H9 (cell line): Measurements from ENCODE around the gene SLC34A1. TPM values are rescaled to one million over a fixed set of nuclear protein-coding genes. Genes with fewer than 3 reads are reported as not detected.

Source experiments
- DNase-seq: peaks from one replicate; pipeline ENCODE4 v3.0.0-alpha.2; 2017
- H2AFZ ChIP-seq: one replicate; pipeline ENCODE4 v1.6.1; 2013; ENCODE audit warnings: mild to moderate bottlenecking, low read length, control low read depth, moderate library complexity
- H2AK5ac ChIP-seq: 2 replicates; pipeline ENCODE4 v1.6.1; 2013; ENCODE audit warnings: low read length, control low read depth, mixed read lengths; ENCODE audit not compliant: insufficient read length
- H2BK120ac ChIP-seq: one replicate; pipeline ENCODE4 v1.6.1; 2013; ENCODE audit warnings: low read depth, mild to moderate bottlenecking, low read length, control low read depth, inconsistent platforms; ENCODE audit not compliant: poor library complexity, severe bottlenecking
- H2BK12ac ChIP-seq: 2 replicates; pipeline ENCODE4 v1.6.1; 2013; ENCODE audit warnings: low read length, control low read depth, mixed read lengths, low read depth; ENCODE audit not compliant: insufficient read length
- H2BK15ac ChIP-seq: 2 replicates; pipeline ENCODE4 v1.6.1; 2013; ENCODE audit warnings: low read depth, low read length, control low read depth
- H2BK20ac ChIP-seq: one replicate; pipeline ENCODE4 v1.6.1; 2013; ENCODE audit warnings: low read depth, mild to moderate bottlenecking, low read length, control low read depth, inconsistent platforms; ENCODE audit not compliant: poor library complexity, severe bottlenecking
- H2BK5ac ChIP-seq: 2 replicates; pipeline ENCODE4 v1.6.1; 2013; ENCODE audit warnings: low read length, control low read depth, mixed read lengths; ENCODE audit not compliant: insufficient read length
- H3K14ac ChIP-seq: 2 replicates; pipeline ENCODE4 v1.6.1; 2013; ENCODE audit warnings: low read length, control low read depth; ENCODE audit not compliant: insufficient read depth
- H3K18ac ChIP-seq: 2 replicates; pipeline ENCODE4 v1.6.1; 2013; ENCODE audit warnings: low read depth, mild to moderate bottlenecking, mixed read lengths, low read length, control low read depth; ENCODE audit not compliant: insufficient read length
- H3K23ac ChIP-seq: 2 replicates; pipeline ENCODE4 v1.6.1; 2013; ENCODE audit warnings: low read length, control low read depth, mixed read lengths, low read depth; ENCODE audit not compliant: insufficient read length
- H3K23me2 ChIP-seq: 2 replicates; pipeline ENCODE4 v1.6.1; 2013; ENCODE audit warnings: low read depth, mild to moderate bottlenecking, mixed read lengths, low read length, control low read depth; ENCODE audit not compliant: insufficient read length, poor library complexity, severe bottlenecking
- H3K27ac ChIP-seq: 2 replicates; pipeline ENCODE4 v1.5.1; 2013; ENCODE audit warnings: low read length, control low read depth, mixed read lengths, low read depth; ENCODE audit not compliant: insufficient read length
- H3K27me3 ChIP-seq: 2 replicates; pipeline ENCODE4 v1.6.1; 2013; ENCODE audit warnings: low read length, control low read depth, inconsistent platforms; ENCODE audit not compliant: insufficient read depth
- H3K4ac ChIP-seq: 2 replicates; pipeline ENCODE4 v1.6.1; 2013; ENCODE audit warnings: low read depth, mild to moderate bottlenecking, control low read depth, inconsistent platforms, low read length, moderate library complexity
- H3K4me1 ChIP-seq: 2 replicates; pipeline ENCODE4 v1.6.1; 2013; ENCODE audit warnings: low read length, control low read depth, inconsistent platforms; ENCODE audit not compliant: insufficient read depth
- H3K4me2 ChIP-seq: 2 replicates; pipeline ENCODE4 v1.6.1; 2013; ENCODE audit warnings: low read length, control low read depth, mixed read lengths; ENCODE audit not compliant: insufficient read length, insufficient read depth
- H3K56ac ChIP-seq: 2 replicates; pipeline ENCODE4 v1.6.1; 2013; ENCODE audit warnings: low read depth, mild to moderate bottlenecking, mixed read lengths, low read length, control low read depth; ENCODE audit not compliant: insufficient read length
- H3K79me1 ChIP-seq: 2 replicates; pipeline ENCODE4 v1.6.1; 2013; ENCODE audit warnings: low read depth, mild to moderate bottlenecking, moderate library complexity, low read length, control low read depth, inconsistent platforms; ENCODE audit not compliant: insufficient read depth, poor library complexity, severe bottlenecking
- H3K79me2 ChIP-seq: 2 replicates; pipeline ENCODE4 v1.6.1; 2013; ENCODE audit warnings: low read length, control low read depth, inconsistent platforms; ENCODE audit not compliant: insufficient read depth
- H3K9ac ChIP-seq: 2 replicates; pipeline ENCODE4 v1.6.1; 2013; ENCODE audit warnings: low read length, control low read depth, mixed read lengths; ENCODE audit not compliant: insufficient read length; ENCODE audit errors: extremely low read depth
- H3K9me3 ChIP-seq: one replicate; pipeline ENCODE4 v1.6.1; 2013; ENCODE audit warnings: low read depth, low read length, inconsistent platforms; ENCODE audit not compliant: control insufficient read depth
- H3T11ph ChIP-seq: one replicate; pipeline ENCODE4 v1.6.1; 2013; ENCODE audit warnings: mild to moderate bottlenecking, low read length, control low read depth, inconsistent platforms
- H4K20me1 ChIP-seq: one replicate; pipeline ENCODE4 v1.6.1; 2013; ENCODE audit not compliant: control insufficient read depth, insufficient read length, insufficient read depth
- H4K5ac ChIP-seq: 2 replicates; pipeline ENCODE4 v1.6.1; 2013; ENCODE audit warnings: low read depth, mild to moderate bottlenecking, mixed read lengths, low read length, control low read depth; ENCODE audit not compliant: insufficient read length
- H4K8ac ChIP-seq: replicated peaks from 2 replicates; pipeline ENCODE4 v1.6.1; 2013; ENCODE audit warnings: low read length, control low read depth, mixed read lengths, low read depth; ENCODE audit not compliant: insufficient read length
- H4K91ac ChIP-seq: 2 replicates; pipeline ENCODE4 v1.6.1; 2013; ENCODE audit warnings: low read depth, mild to moderate bottlenecking, moderate library complexity, mixed read lengths, low read length, control low read depth; ENCODE audit not compliant: insufficient read length
- H3K27ac Mint-ChIP-seq, 3 experiments: 2 replicates in 2 of 3; 3 replicates in 1 of 3; pipeline ENCODE4 v1.8.0; 2020 to 2021; ENCODE audit warnings: mixed read lengths in 3 of 3, mild to moderate bottlenecking in 1 of 3, moderate library complexity in 1 of 3
- H3K27me3 Mint-ChIP-seq: 2 replicates; pipeline ENCODE4 v1.8.0; 2021; ENCODE audit warnings: low read depth, mild to moderate bottlenecking, moderate library complexity, mixed read lengths
- H3K36me3 Mint-ChIP-seq, 3 experiments: 2 replicates in 2 of 3; 3 replicates in 1 of 3; pipeline ENCODE4 v1.8.0; 2020 to 2021; ENCODE audit warnings: low read depth in 3 of 3, mixed read lengths in 3 of 3; ENCODE audit not compliant: insufficient read depth in 1 of 3
- H3K4me1 Mint-ChIP-seq, 2 experiments: 2 replicates each; pipeline ENCODE4 v1.8.0; 2020; ENCODE audit warnings: mixed read lengths in 2 of 2
- H3K4me3 Mint-ChIP-seq, 2 experiments: 2 replicates in 1 of 2; 3 replicates in 1 of 2; pipeline ENCODE4 v1.8.0; 2020 to 2021; ENCODE audit warnings: mild to moderate bottlenecking in 2 of 2, mixed read lengths in 2 of 2, moderate library complexity in 1 of 2
- H3K9me3 Mint-ChIP-seq, 2 experiments: 2 replicates in 1 of 2; 3 replicates in 1 of 2; pipeline ENCODE4 v1.8.0; 2020; ENCODE audit warnings: mild to moderate bottlenecking in 2 of 2, mixed read lengths in 2 of 2, moderate library complexity in 1 of 2
- WGBS: extraction: QIAGEN DNeasy Blood & Tissue Kit; methylation state at CpG from one replicate; pipeline ENCODE4 v1.1.7; 2013; ENCODE audit warnings: missing lambda C conversion rate, low lambda C conversion rate, mixed read lengths; ENCODE audit not compliant: insufficient read length; ENCODE audit errors: extremely low coverage; 5-methylcytosine and 5-hydroxymethylcytosine counted together
- total RNA-seq: library from RNA; stranded (reverse); gene quantifications from 2 replicates; pipeline ENCODE4 v1.2.1, GENCODE V29; 2021
- TF ChIP-seq, protein P1 (sequence below): fragments of 200-600 bp; sonication (generic); conservative IDR thresholded peaks from 3 replicates; pipeline ENCODE4 v1.8.0; 2021; ENCODE audit warnings: antibody characterized with exemption, mild to moderate bottlenecking

The SLC34A1 gene
- total RNA-seq, 1 experiment from 2014 or later, result not detected

DNA sequence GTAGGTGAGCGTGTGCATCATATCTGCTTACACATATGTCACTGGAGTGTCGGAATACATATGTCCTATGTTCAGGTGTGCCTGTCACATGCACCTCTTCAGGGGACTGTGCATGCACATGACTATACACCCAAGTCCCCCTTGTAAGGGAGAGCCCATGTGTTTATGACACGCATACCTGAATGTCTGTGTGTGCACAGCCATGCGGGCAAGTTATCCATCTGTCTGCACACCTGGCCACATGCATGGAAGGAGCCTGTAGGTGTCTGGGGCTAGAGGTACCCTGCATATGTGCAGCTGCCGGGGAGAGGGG is 27.1 kb upstream of the SLC34A1 start:
- H2BK15ac ChIP-seq, result no peak overlapping the region
- H3K9me3 ChIP-seq, result no peaks in the 10 kb centered on the region
- Mint-ChIP-seq H3K4me1 (peaks cover 6 to 12% of the 10 kb centered on the region in 2 experiments), H3K27me3 (peaks cover 53% of the 10 kb centered on the region), H3K27ac (peak overlapping the region in 1 of 3 experiments; percentile 10; a peak in 1 of 7 replicates), H3K4me3 (no peak overlapping the region), H3K36me3 (no peaks in the 10 kb centered on the region), H3K9me3 (peaks cover 3 to 4% of the 10 kb centered on the region in 2 experiments; a peak in 4 of 5 replicates)
- H4K20me1 ChIP-seq, result no peaks in the 10 kb centered on the region
- H3K27ac ChIP-seq, result no peak overlapping the region
- DNase-seq, result no peak
- H3K9ac ChIP-seq, result no peak overlapping the region
- no peak overlapping the region for H3T11ph ChIP-seq
- no CpG with 5 or more reads among the region's 5 CpGs for WGBS
- H2AK5ac ChIP-seq, result no peak overlapping the region
- H3K23ac ChIP-seq, result no peak overlapping the region
- TF ChIP-seq, protein P1, sequence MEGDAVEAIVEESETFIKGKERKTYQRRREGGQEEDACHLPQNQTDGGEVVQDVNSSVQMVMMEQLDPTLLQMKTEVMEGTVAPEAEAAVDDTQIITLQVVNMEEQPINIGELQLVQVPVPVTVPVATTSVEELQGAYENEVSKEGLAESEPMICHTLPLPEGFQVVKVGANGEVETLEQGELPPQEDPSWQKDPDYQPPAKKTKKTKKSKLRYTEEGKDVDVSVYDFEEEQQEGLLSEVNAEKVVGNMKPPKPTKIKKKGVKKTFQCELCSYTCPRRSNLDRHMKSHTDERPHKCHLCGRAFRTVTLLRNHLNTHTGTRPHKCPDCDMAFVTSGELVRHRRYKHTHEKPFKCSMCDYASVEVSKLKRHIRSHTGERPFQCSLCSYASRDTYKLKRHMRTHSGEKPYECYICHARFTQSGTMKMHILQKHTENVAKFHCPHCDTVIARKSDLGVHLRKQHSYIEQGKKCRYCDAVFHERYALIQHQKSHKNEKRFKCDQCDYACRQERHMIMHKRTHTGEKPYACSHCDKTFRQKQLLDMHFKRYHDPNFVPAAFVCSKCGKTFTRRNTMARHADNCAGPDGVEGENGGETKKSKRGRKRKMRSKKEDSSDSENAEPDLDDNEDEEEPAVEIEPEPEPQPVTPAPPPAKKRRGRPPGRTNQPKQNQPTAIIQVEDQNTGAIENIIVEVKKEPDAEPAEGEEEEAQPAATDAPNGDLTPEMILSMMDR, result no peak
- no peak overlapping the region for H2BK12ac ChIP-seq
- no peaks in the 10 kb centered on the region for H3K27me3 ChIP-seq
- H3K4me2 ChIP-seq, result no peak overlapping the region
- H2BK20ac ChIP-seq, result no peak overlapping the region
- H3K23me2 ChIP-seq, result peaks cover 1% of the 10 kb centered on the region
- H4K8ac ChIP-seq, result no peak overlapping the region
- H3K79me1 ChIP-seq, result no peaks in the 10 kb centered on the region
- H4K5ac ChIP-seq, result no peak overlapping the region
- peaks cover 1% of the 10 kb centered on the region; the same call in 1 of the 2 replicates for H3K4me1 ChIP-seq
- H3K14ac ChIP-seq, result no peak overlapping the region
- no peak overlapping the region for H2BK120ac ChIP-seq
- no peak overlapping the region for H2BK5ac ChIP-seq
- no peak overlapping the region for H4K91ac ChIP-seq
- no peak overlapping the region for H3K18ac ChIP-seq
- H3K79me2 ChIP-seq, result no peaks in the 10 kb centered on the region
- no peak overlapping the region for H2AFZ ChIP-seq
- H3K56ac ChIP-seq, result no peak overlapping the region
- no peak overlapping the region for H3K4ac ChIP-seq
